Neural progenitor cell (in vitro differentiated cells): Measurements from ENCODE around the gene APOBEC3H.
"Not testable (repeated sequence)": the region's sequence is repeated elsewhere in the genome, so short reads cannot be mapped to it uniquely, and the experiment has no call there.

ENCODE experiments used
- EZH2 ChIP-seq: fragments of 200-600 bp; sonication (generic); IDR thresholded peaks from 2 replicates; pipeline ENCODE4 v1.6.1; 2017; ENCODE audit warnings: antibody characterized with exemption, mild to moderate bottlenecking, moderate library complexity
- TF ChIP-seq, protein P1 (sequence below): fragments of 200-600 bp; sonication (generic); IDR thresholded peaks from 2 replicates; pipeline ENCODE4 v1.5.1; 2017; ENCODE audit warnings: antibody characterized with exemption, mild to moderate bottlenecking

- TF ChIP-seq, protein P1, sequence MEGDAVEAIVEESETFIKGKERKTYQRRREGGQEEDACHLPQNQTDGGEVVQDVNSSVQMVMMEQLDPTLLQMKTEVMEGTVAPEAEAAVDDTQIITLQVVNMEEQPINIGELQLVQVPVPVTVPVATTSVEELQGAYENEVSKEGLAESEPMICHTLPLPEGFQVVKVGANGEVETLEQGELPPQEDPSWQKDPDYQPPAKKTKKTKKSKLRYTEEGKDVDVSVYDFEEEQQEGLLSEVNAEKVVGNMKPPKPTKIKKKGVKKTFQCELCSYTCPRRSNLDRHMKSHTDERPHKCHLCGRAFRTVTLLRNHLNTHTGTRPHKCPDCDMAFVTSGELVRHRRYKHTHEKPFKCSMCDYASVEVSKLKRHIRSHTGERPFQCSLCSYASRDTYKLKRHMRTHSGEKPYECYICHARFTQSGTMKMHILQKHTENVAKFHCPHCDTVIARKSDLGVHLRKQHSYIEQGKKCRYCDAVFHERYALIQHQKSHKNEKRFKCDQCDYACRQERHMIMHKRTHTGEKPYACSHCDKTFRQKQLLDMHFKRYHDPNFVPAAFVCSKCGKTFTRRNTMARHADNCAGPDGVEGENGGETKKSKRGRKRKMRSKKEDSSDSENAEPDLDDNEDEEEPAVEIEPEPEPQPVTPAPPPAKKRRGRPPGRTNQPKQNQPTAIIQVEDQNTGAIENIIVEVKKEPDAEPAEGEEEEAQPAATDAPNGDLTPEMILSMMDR: not testable (repeated sequence)
- TF ChIP-seq EZH2: not testable (repeated sequence)
These were observed 35.8 kb upstream of the APOBEC3H start for GRCh38 chr22:39061290-39061689.
